ENCODE measurements around the gene NTSR2.

- TF ChIP-seq POLR2AphosphoS5 (IDR thresholded peaks at IDR 0.05) (no peak), POLR2A (IDR thresholded peaks at IDR 0.05) (no peak), EP300 (IDR thresholded peaks at IDR 0.05) (no peak)
- TF ChIP-seq, protein P1, sequence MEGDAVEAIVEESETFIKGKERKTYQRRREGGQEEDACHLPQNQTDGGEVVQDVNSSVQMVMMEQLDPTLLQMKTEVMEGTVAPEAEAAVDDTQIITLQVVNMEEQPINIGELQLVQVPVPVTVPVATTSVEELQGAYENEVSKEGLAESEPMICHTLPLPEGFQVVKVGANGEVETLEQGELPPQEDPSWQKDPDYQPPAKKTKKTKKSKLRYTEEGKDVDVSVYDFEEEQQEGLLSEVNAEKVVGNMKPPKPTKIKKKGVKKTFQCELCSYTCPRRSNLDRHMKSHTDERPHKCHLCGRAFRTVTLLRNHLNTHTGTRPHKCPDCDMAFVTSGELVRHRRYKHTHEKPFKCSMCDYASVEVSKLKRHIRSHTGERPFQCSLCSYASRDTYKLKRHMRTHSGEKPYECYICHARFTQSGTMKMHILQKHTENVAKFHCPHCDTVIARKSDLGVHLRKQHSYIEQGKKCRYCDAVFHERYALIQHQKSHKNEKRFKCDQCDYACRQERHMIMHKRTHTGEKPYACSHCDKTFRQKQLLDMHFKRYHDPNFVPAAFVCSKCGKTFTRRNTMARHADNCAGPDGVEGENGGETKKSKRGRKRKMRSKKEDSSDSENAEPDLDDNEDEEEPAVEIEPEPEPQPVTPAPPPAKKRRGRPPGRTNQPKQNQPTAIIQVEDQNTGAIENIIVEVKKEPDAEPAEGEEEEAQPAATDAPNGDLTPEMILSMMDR (IDR thresholded peaks at IDR 0.05): no peak
These were observed 44.3 kb downstream of the NTSR2 start for GRCh38 chr2:11625671-11626070.
